Neuronal stem cell (in vitro differentiated cells): Measurements from ENCODE around the gene IDS.

Experiments used
- DNase-seq: peaks from one replicate; pipeline ENCODE4 v3.0.0-alpha.2; 2013; ENCODE audit warnings: low spot score
- H2AFZ ChIP-seq: one replicate; pipeline ENCODE4 v1.6.1; 2013; ENCODE audit warnings: mild to moderate bottlenecking, low read length, inconsistent platforms
- H2AK5ac ChIP-seq: 2 replicates; pipeline ENCODE4 v1.6.1; 2013; ENCODE audit warnings: low read depth, mild to moderate bottlenecking, inconsistent platforms, low read length, moderate library complexity, mixed read lengths
- H2BK120ac ChIP-seq: 2 replicates; pipeline ENCODE4 v1.6.1; 2013; ENCODE audit warnings: low read depth, mild to moderate bottlenecking, inconsistent platforms, low read length, moderate library complexity, mixed read lengths
- H2BK12ac ChIP-seq: one replicate; pipeline ENCODE4 v1.6.1; 2013; ENCODE audit warnings: low read length, inconsistent platforms
- H2BK15ac ChIP-seq: 2 replicates; pipeline ENCODE4 v1.6.1; 2013; ENCODE audit warnings: mild to moderate bottlenecking, low read length, inconsistent platforms, mixed read lengths
- H2BK5ac ChIP-seq: one replicate; pipeline ENCODE4 v1.6.1; 2013; ENCODE audit warnings: inconsistent platforms, mild to moderate bottlenecking, low read length, moderate library complexity
- H3K14ac ChIP-seq: one replicate; pipeline ENCODE4 v1.6.1; 2013; ENCODE audit warnings: low read length, inconsistent platforms
- H3K18ac ChIP-seq: 2 replicates; pipeline ENCODE4 v1.6.1; 2013; ENCODE audit warnings: low read length, inconsistent platforms
- H3K23ac ChIP-seq: 2 replicates; pipeline ENCODE4 v1.6.1; 2013; ENCODE audit warnings: low read depth, mild to moderate bottlenecking, mixed read lengths, low read length, inconsistent platforms; ENCODE audit not compliant: poor library complexity
- H3K27ac ChIP-seq: replicated peaks from 3 replicates; pipeline ENCODE4 v1.5.1; 2013; ENCODE audit warnings: low read length, inconsistent platforms
- H3K27me3 ChIP-seq, 3 experiments: 2 replicates each; pipeline ENCODE4 v1.6.1; 2013; ENCODE audit warnings: low read length in 3 of 3, mild to moderate bottlenecking in 2 of 3, inconsistent platforms in 1 of 3, low read depth in 1 of 3, mixed read lengths in 1 of 3, moderate library complexity in 1 of 3; ENCODE audit not compliant: control insufficient read depth in 3 of 3, insufficient read depth in 3 of 3
- H3K36me3 ChIP-seq, 2 donors: replicated peaks in 1 of 2; 2 replicates each; pipeline ENCODE4 v1.6.1; 2013; ENCODE audit warnings: low read length in 2 of 2; ENCODE audit not compliant: control insufficient read depth in 2 of 2, insufficient read depth in 2 of 2
- H3K4ac ChIP-seq: 2 replicates; pipeline ENCODE4 v1.6.1; 2013; ENCODE audit warnings: inconsistent platforms, mild to moderate bottlenecking, low read length, moderate library complexity
- H3K4me1 ChIP-seq, 2 donors: 1 replicate in 1 of 2; 2 replicates in 1 of 2; pipeline ENCODE4 v1.6.1; 2013; ENCODE audit warnings: low read length in 2 of 2, low read depth in 1 of 2; ENCODE audit not compliant: control insufficient read depth in 2 of 2, insufficient read depth in 1 of 2
- H3K4me2 ChIP-seq: one replicate; pipeline ENCODE4 v1.6.1; 2013; ENCODE audit warnings: mild to moderate bottlenecking, low read length, inconsistent platforms; ENCODE audit not compliant: insufficient read depth, poor library complexity, severe bottlenecking
- H3K4me3 ChIP-seq, 2 donors: 2 replicates each; pipeline ENCODE4 v1.5.1; 2013; ENCODE audit warnings: low read length in 2 of 2, mild to moderate bottlenecking in 2 of 2, inconsistent platforms in 1 of 2, moderate library complexity in 1 of 2
- H3K79me1 ChIP-seq: one replicate; pipeline ENCODE4 v1.6.1; 2013; ENCODE audit warnings: low read depth, mild to moderate bottlenecking, inconsistent platforms, low read length, moderate library complexity
- H3K9ac ChIP-seq: one replicate; pipeline ENCODE4 v1.6.1; 2013; ENCODE audit warnings: mild to moderate bottlenecking, low read depth, low read length, inconsistent platforms; ENCODE audit not compliant: poor library complexity
- H3K9me3 ChIP-seq, 2 donors: replicated peaks in 1 of 2; 2 replicates each; pipeline versions ENCODE3 to v1.6.1; 2013; ENCODE audit warnings: low read length in 2 of 2, mild to moderate bottlenecking in 2 of 2, inconsistent platforms in 1 of 2, low read depth in 1 of 2, mixed read lengths in 1 of 2, moderate library complexity in 1 of 2; ENCODE audit not compliant: control insufficient read depth in 2 of 2, insufficient read depth in 1 of 2
- H4K8ac ChIP-seq: one replicate; pipeline ENCODE4 v1.6.1; 2013; ENCODE audit warnings: low read depth, mild to moderate bottlenecking, inconsistent platforms, low read length, moderate library complexity
- H4K91ac ChIP-seq: one replicate; pipeline ENCODE4 v1.6.1; 2013; ENCODE audit warnings: low read length, low read depth, mild to moderate bottlenecking, inconsistent platforms; ENCODE audit not compliant: poor library complexity
- WGBS, 2 donors: extraction: QIAGEN DNeasy Blood & Tissue Kit; methylation state at CpG; one replicate each; pipeline ENCODE4 v1.1.7; 2013; ENCODE audit warnings: missing lambda C conversion rate in 2 of 2, mixed read lengths in 1 of 2; ENCODE audit not compliant: insufficient read length in 2 of 2, insufficient replicate concordance in 1 of 2; ENCODE audit errors: extremely low coverage in 2 of 2; 5-methylcytosine and 5-hydroxymethylcytosine counted together

Gene IDS

GRCh38 chrX:149499766-149500165, 5.3 kb downstream of the IDS start:
- H2BK5ac ChIP-seq: no peak overlapping the region
- no peak overlapping the region for H3K18ac ChIP-seq
- H3K36me3 ChIP-seq: peaks cover 22 to 69% of the 10 kb centered on the region in 2 donors
- H4K8ac ChIP-seq: no peak overlapping the region
- no peak overlapping the region for H3K4me3 ChIP-seq
- no peak overlapping the region for H3K4me2 ChIP-seq
- no peaks in the 10 kb centered on the region for H3K9me3 ChIP-seq
- H2BK12ac ChIP-seq: no peak overlapping the region
- no peak overlapping the region for H3K27ac ChIP-seq
- WGBS, 2 donors: no CpG with 5 or more reads among the region's 5 CpGs
- H3K9ac ChIP-seq: no peak overlapping the region
- no peak overlapping the region for H3K4ac ChIP-seq
- no peak overlapping the region for H2AFZ ChIP-seq
- no peak overlapping the region for H4K91ac ChIP-seq
- no peak for DNase-seq
- H3K23ac ChIP-seq: no peak overlapping the region
- H3K79me1 ChIP-seq: no peaks in the 10 kb centered on the region
- H3K4me1 ChIP-seq: peaks cover 4% of the 10 kb centered on the region in 2 donors
- H2AK5ac ChIP-seq: no peak overlapping the region
- H3K14ac ChIP-seq: no peak overlapping the region
- no peaks in the 10 kb centered on the region for H3K27me3 ChIP-seq
- H2BK15ac ChIP-seq: no peak overlapping the region
- H2BK120ac ChIP-seq: no peak overlapping the region

- no peak overlapping the region for H2BK5ac ChIP-seq
- no peak overlapping the region for H3K14ac ChIP-seq
- H3K27me3 ChIP-seq: no peaks in the 10 kb centered on the region
- WGBS, 2 donors: no CpG with 5 or more reads among the region's 4 CpGs
- H2BK120ac ChIP-seq: no peak overlapping the region
- peaks cover 27 to 79% of the 10 kb centered on the region in 2 donors for H3K36me3 ChIP-seq
- H2AK5ac ChIP-seq: no peak overlapping the region
- H3K4ac ChIP-seq: no peak overlapping the region
- H3K4me3 ChIP-seq: no peak overlapping the region
- no peak overlapping the region for H3K18ac ChIP-seq
- H2BK15ac ChIP-seq: no peak overlapping the region
- no peak overlapping the region for H3K9ac ChIP-seq
- no peak overlapping the region for H2AFZ ChIP-seq
- DNase-seq: no peak
- no peak overlapping the region for H4K8ac ChIP-seq
- H3K79me1 ChIP-seq: no peaks in the 10 kb centered on the region
- H3K4me2 ChIP-seq: no peak overlapping the region
- no peaks in the 10 kb centered on the region for H3K4me1 ChIP-seq
- H3K9me3 ChIP-seq: no peaks in the 10 kb centered on the region
- H3K23ac ChIP-seq: no peak overlapping the region
- H4K91ac ChIP-seq: no peak overlapping the region
- H2BK12ac ChIP-seq: no peak overlapping the region
- no peak overlapping the region for H3K27ac ChIP-seq
Observed at GRCh38 chrX:149498767-149499166, 6.3 kb downstream of the IDS start.

- H3K9me3 ChIP-seq: peaks cover 0 to 2% of the 10 kb centered on the region in 2 donors
- no CpG with 5 or more reads among the region's 2 CpGs for WGBS, 2 donors
- no peak overlapping the region for H2BK5ac ChIP-seq
- H3K27ac ChIP-seq: no peak overlapping the region
- no peak overlapping the region for H2AFZ ChIP-seq
- no peaks in the 10 kb centered on the region for H3K79me1 ChIP-seq
- no peak overlapping the region for H2BK120ac ChIP-seq
- H3K9ac ChIP-seq: no peak overlapping the region
- H2BK15ac ChIP-seq: no peak overlapping the region
- H3K14ac ChIP-seq: no peak overlapping the region
- no peak overlapping the region for H4K91ac ChIP-seq
- H3K27me3 ChIP-seq: no peaks in the 10 kb centered on the region
- H3K4ac ChIP-seq: no peak overlapping the region
- peaks cover 38 to 89% of the 10 kb centered on the region in 2 donors for H3K36me3 ChIP-seq
- H3K18ac ChIP-seq: no peak overlapping the region
- H3K4me1 ChIP-seq: no peaks in the 10 kb centered on the region
- no peak overlapping the region for H3K4me2 ChIP-seq
- no peak for DNase-seq
- no peak overlapping the region for H3K4me3 ChIP-seq
- no peak overlapping the region for H3K23ac ChIP-seq
- no peak overlapping the region for H4K8ac ChIP-seq
- H2AK5ac ChIP-seq: no peak overlapping the region
- no peak overlapping the region for H2BK12ac ChIP-seq
Observed at GRCh38 chrX:149497626-149498025, 7.5 kb downstream of the IDS start.

- Histone ChIP-seq H3K9ac (no peak overlapping the region), H2BK15ac (no peak overlapping the region), H3K4me2 (no peak overlapping the region), H3K23ac (no peak overlapping the region), H2BK12ac (no peak overlapping the region), H3K27ac (no peak overlapping the region), H3K4me3 (no peak overlapping the region), H2BK120ac (no peak overlapping the region), H3K14ac (no peak overlapping the region), H3K79me1 (no peaks in the 10 kb centered on the region), H3K36me3 (peaks cover 39 to 88% of the 10 kb centered on the region in 2 donors), H4K91ac (no peak overlapping the region), H2AK5ac (no peak overlapping the region), H3K9me3 (peaks cover 0 to 2% of the 10 kb centered on the region in 2 donors), H2AFZ (no peak overlapping the region), H2BK5ac (no peak overlapping the region), H3K18ac (no peak overlapping the region), H3K27me3 (no peaks in the 10 kb centered on the region), H3K4me1 (no peaks in the 10 kb centered on the region), H4K8ac (no peak overlapping the region), H3K4ac (no peak overlapping the region)
- no peak for DNase-seq
- WGBS, 2 donors: no CpG with 5 or more reads among the region's 1 CpG
Observed at GRCh38 chrX:149497054-149497453, 8.1 kb downstream of the IDS start.
